Effector memory CD8-positive, alpha-beta T cell (primary cell): Measurements from ENCODE around the gene SUGCT.
"Not testable (repeated sequence)": the region's sequence is repeated elsewhere in the genome, so short reads cannot be mapped to it uniquely, and the experiment has no call there.

Source experiments
- ATAC-seq: fragments of 150-1000 bp; cut with Tn5 transposase; replicated peaks from 2 replicates; pipeline ENCODE4 v1.10.0; 2021; ENCODE audit warnings: mild to moderate bottlenecking, moderate library complexity
- DNase-seq, 3 experiments: peaks; one replicate each; pipeline ENCODE4 v3.0.0; 2021
- H3K27ac Mint-ChIP-seq, 2 donors: one replicate each; pipeline ENCODE4 v1.8.0; 2022; ENCODE audit warnings: mild to moderate bottlenecking in 2 of 2, mixed read lengths in 2 of 2, moderate library complexity in 2 of 2
- H3K27me3 Mint-ChIP-seq, 2 donors: one replicate each; pipeline ENCODE4 v1.8.0; 2022; ENCODE audit warnings: mixed read lengths in 2 of 2
- H3K36me3 Mint-ChIP-seq: one replicate; pipeline ENCODE4 v1.8.0; 2022; ENCODE audit warnings: mild to moderate bottlenecking, moderate library complexity, mixed read lengths; ENCODE audit not compliant: insufficient read depth
- H3K4me1 Mint-ChIP-seq, 2 donors: one replicate each; pipeline ENCODE4 v1.8.0; 2022; ENCODE audit warnings: low read depth in 2 of 2, mixed read lengths in 2 of 2
- H3K4me3 Mint-ChIP-seq, 2 donors: one replicate each; pipeline ENCODE4 v1.8.0; 2022; ENCODE audit warnings: mild to moderate bottlenecking in 2 of 2, mixed read lengths in 2 of 2, moderate library complexity in 2 of 2
- H3K9me3 Mint-ChIP-seq, 2 donors: one replicate each; pipeline ENCODE4 v1.8.0; 2022; ENCODE audit warnings: mixed read lengths in 2 of 2

SUGCT gene

GRCh38 chr7:40223451-40224127 is 88.8 kb downstream of the SUGCT start:
- no peak for ATAC-seq
- no peak for DNase-seq
- Mint-ChIP-seq H3K4me3 (no peak overlapping the region), H3K27ac (no peak overlapping the region), H3K27me3 (no peaks in the 10 kb centered on the region), H3K4me1 (no peaks in the 10 kb centered on the region), H3K36me3 (no peaks in the 10 kb centered on the region), H3K9me3 (no peaks in the 10 kb centered on the region)

DNA sequence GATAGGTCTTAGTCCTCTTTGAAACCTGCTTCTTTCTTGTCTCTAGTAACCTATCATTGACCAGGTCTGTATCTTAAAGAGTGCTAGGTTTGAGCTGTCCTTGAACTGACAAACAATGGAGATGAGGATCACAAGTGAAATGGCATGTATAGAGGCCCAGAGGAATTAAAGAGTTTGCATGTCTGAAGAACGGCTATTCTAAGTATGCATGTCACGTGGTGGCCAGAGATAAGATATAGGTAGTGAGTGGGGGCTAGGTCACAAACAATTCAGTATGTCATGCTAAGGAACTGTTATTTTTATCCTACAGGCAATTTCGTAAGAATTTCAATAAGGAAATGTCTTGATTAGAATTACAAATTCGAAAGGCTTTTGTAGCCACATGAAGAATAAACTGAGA is 95.3 kb downstream of the SUGCT start:
- ATAC-seq (no peak), DNase-seq (no peak)
- no peaks in the 10 kb centered on the region for H3K36me3 Mint-ChIP-seq
- no peak overlapping the region for H3K27ac Mint-ChIP-seq
- no peaks in the 10 kb centered on the region for H3K27me3 Mint-ChIP-seq
- H3K4me1 Mint-ChIP-seq = peaks cover 0 to 4% of the 10 kb centered on the region in 2 donors
- H3K9me3 Mint-ChIP-seq = no peaks in the 10 kb centered on the region
- H3K4me3 Mint-ChIP-seq = no peak overlapping the region

- H3K9me3 Mint-ChIP-seq = no peaks in the 10 kb centered on the region
- no peaks in the 10 kb centered on the region for H3K27me3 Mint-ChIP-seq
- ATAC-seq (no peak), DNase-seq (no peak)
- H3K4me1 Mint-ChIP-seq = peaks cover 0 to 4% of the 10 kb centered on the region in 2 donors
- H3K4me3 Mint-ChIP-seq = no peak overlapping the region
- H3K27ac Mint-ChIP-seq = no peak overlapping the region
- no peaks in the 10 kb centered on the region for H3K36me3 Mint-ChIP-seq
Observed at GRCh38 chr7:40231796-40232195, 97.0 kb downstream of the SUGCT start.

- peaks cover 0 to 4% of the 10 kb centered on the region in 2 donors for H3K4me1 Mint-ChIP-seq
- no peak overlapping the region for H3K4me3 Mint-ChIP-seq
- H3K27ac Mint-ChIP-seq = no peak overlapping the region
- ATAC-seq = no peak
- DNase-seq = no peak
- no peaks in the 10 kb centered on the region for H3K27me3 Mint-ChIP-seq
- H3K36me3 Mint-ChIP-seq = no peaks in the 10 kb centered on the region
- no peaks in the 10 kb centered on the region for H3K9me3 Mint-ChIP-seq
Observed at GRCh38 chr7:40232242-40232893, 97.6 kb downstream of the SUGCT start.

- Mint-ChIP-seq H3K27me3 (no peaks in the 10 kb centered on the region), H3K27ac (no peak overlapping the region), H3K4me1 (peaks cover 0 to 4% of the 10 kb centered on the region in 2 donors), H3K9me3 (no peaks in the 10 kb centered on the region), H3K36me3 (no peaks in the 10 kb centered on the region), H3K4me3 (no peak overlapping the region)
- ATAC-seq (no peak), DNase-seq (no peak)
Observed at GRCh38 chr7:40234046-40234445, 99.2 kb downstream of the SUGCT start.

DNA sequence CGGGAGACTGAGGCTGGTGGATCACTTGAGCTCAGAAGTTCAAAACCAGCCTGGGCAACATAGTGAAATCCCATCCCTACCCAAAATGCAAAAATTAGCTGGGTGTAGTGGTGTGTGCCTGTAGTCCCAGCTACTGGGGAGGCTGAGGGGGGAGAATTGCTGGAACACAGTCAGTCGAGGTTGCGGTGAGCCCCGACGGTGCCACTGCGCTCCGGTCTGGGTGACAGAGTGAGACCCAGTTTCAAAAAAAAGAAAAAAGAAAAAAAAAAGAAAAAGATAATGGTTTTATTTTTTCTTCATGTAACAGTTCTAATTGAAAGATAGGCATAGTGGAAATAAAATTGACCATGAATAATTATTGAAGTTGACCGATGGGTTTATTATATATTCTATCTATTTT is 99.9 kb downstream of the SUGCT start:
- Mint-ChIP-seq H3K36me3 (no peaks in the 10 kb centered on the region), H3K4me3 (no peak overlapping the region), H3K9me3 (no peaks in the 10 kb centered on the region), H3K27ac (no peak overlapping the region), H3K4me1 (peaks cover 0 to 4% of the 10 kb centered on the region in 2 donors), H3K27me3 (no peaks in the 10 kb centered on the region)
- DNase-seq = no peak
- no peak for ATAC-seq

GRCh38 chr7:40237731-40238130 is 102.9 kb downstream of the SUGCT start:
- no peaks in the 10 kb centered on the region for H3K36me3 Mint-ChIP-seq
- no peaks in the 10 kb centered on the region for H3K9me3 Mint-ChIP-seq
- DNase-seq (no peak), ATAC-seq (no peak)
- no peaks in the 10 kb centered on the region for H3K27me3 Mint-ChIP-seq
- H3K4me3 Mint-ChIP-seq = no peak overlapping the region
- no peak overlapping the region for H3K27ac Mint-ChIP-seq
- H3K4me1 Mint-ChIP-seq = no peaks in the 10 kb centered on the region

- Mint-ChIP-seq H3K9me3 (no peaks in the 10 kb centered on the region), H3K27ac (no peak overlapping the region), H3K4me1 (no peaks in the 10 kb centered on the region), H3K36me3 (no peaks in the 10 kb centered on the region), H3K27me3 (no peaks in the 10 kb centered on the region), H3K4me3 (no peak overlapping the region)
- ATAC-seq (no peak), DNase-seq (no peak)
Observed at GRCh38 chr7:40239755-40240303, 105.0 kb downstream of the SUGCT start.

GRCh38 chr7:40243076-40243475 is 108.3 kb downstream of the SUGCT start:
- no peaks in the 10 kb centered on the region for H3K9me3 Mint-ChIP-seq
- no peaks in the 10 kb centered on the region for H3K4me1 Mint-ChIP-seq
- H3K27me3 Mint-ChIP-seq = no peaks in the 10 kb centered on the region
- DNase-seq = no peak
- no peaks in the 10 kb centered on the region for H3K36me3 Mint-ChIP-seq
- no peak overlapping the region for H3K4me3 Mint-ChIP-seq
- H3K27ac Mint-ChIP-seq = no peak overlapping the region
- no peak for ATAC-seq

DNA sequence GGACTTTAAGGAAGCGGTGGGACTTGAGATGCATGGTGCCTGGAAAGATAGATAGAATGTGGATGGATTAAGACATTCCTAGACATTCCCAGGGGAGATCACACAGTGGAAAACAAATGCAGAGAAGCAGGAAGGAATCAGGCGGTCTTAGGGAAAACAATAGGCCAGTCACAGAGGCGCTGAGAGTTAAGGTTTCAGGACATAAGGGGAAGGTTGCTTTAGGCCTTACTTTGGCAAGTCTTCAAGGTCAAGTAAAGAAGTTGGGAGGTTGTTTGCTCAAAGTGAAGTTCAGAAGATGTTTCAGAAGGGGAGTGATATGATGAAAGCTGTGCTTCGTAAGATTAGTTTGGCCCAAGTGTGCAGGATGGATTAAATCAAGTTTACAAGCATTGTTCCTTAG is 109.4 kb downstream of the SUGCT start:
- Mint-ChIP-seq H3K9me3 (no peaks in the 10 kb centered on the region), H3K36me3 (no peaks in the 10 kb centered on the region), H3K27ac (no peak overlapping the region), H3K27me3 (no peaks in the 10 kb centered on the region), H3K4me3 (no peak overlapping the region), H3K4me1 (no peaks in the 10 kb centered on the region)
- DNase-seq = no peak
- ATAC-seq = no peak

DNA sequence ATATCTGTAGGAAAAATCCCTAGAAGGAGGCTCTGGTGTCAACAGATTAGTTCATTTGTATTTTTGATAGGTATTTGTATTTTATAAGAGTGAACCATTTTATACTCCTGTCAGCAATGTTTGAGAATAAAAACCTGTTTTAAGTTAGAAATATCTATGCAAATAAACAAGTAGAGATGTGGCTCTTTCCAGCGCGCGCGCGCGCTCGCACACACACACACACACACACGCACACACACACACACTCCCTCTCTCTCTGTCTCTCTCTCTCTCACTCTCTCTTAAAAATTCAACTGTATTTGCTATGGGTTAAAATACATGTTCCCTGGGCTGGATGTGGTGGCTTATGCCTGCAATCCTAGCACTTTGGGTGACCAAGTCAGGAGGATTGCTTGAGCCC is 113.9 kb downstream of the SUGCT start:
- no peaks in the 10 kb centered on the region for H3K4me1 Mint-ChIP-seq
- DNase-seq (no peak), ATAC-seq (no peak)
- no peaks in the 10 kb centered on the region for H3K9me3 Mint-ChIP-seq
- no peaks in the 10 kb centered on the region for H3K27me3 Mint-ChIP-seq
- no peak overlapping the region for H3K27ac Mint-ChIP-seq
- no peaks in the 10 kb centered on the region for H3K36me3 Mint-ChIP-seq
- H3K4me3 Mint-ChIP-seq = no peak overlapping the region

GRCh38 chr7:40253444-40253843 is 118.6 kb downstream of the SUGCT start:
- H3K9me3 Mint-ChIP-seq, H3K4me3 Mint-ChIP-seq, ATAC-seq, H3K36me3 Mint-ChIP-seq, H3K27me3 Mint-ChIP-seq, DNase-seq, H3K4me1 Mint-ChIP-seq, H3K27ac Mint-ChIP-seq: not testable (repeated sequence)

GRCh38 chr7:40263752-40264390 is 129.1 kb downstream of the SUGCT start:
- no peaks in the 10 kb centered on the region for H3K27me3 Mint-ChIP-seq
- H3K4me3 Mint-ChIP-seq = no peak overlapping the region
- H3K36me3 Mint-ChIP-seq = peaks cover 4% of the 10 kb centered on the region
- H3K4me1 Mint-ChIP-seq = no peaks in the 10 kb centered on the region
- ATAC-seq (no peak), DNase-seq (no peak)
- H3K9me3 Mint-ChIP-seq = no peaks in the 10 kb centered on the region
- H3K27ac Mint-ChIP-seq = no peak overlapping the region

DNA sequence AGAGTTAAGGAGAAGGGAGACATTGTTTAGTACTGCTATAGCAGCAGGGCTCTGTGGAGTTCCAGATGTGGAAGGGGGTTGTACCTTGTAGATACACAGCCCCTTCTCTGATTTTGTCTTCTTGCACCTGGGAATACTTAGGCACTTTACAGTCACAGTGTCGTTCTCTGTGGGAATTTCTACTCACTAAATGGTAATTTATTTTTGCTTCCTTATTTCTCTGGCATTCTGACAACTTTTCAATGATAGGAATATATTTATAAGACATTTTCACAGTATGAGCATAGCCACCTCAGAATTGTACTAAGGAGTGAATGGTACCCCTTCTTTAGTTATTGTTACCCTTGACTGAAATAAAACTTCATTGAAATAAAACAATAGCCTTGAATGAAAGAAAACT is 132.8 kb downstream of the SUGCT start:
- ATAC-seq = no peak
- no peak for DNase-seq
- no peak overlapping the region for H3K27ac Mint-ChIP-seq
- no peaks in the 10 kb centered on the region for H3K9me3 Mint-ChIP-seq
- H3K4me3 Mint-ChIP-seq = no peak overlapping the region
- H3K27me3 Mint-ChIP-seq = no peaks in the 10 kb centered on the region
- H3K4me1 Mint-ChIP-seq = no peaks in the 10 kb centered on the region
- H3K36me3 Mint-ChIP-seq = peaks cover 4% of the 10 kb centered on the region
